ENCODE results near the gene TMEM106A. TPM values are rescaled to one million over a fixed set of nuclear protein-coding genes. Genes with fewer than 3 reads are reported as not detected.
A peak's percentile ranks its signal among the peaks of the same experiment; 100 is the strongest.
"Not testable (repeated sequence)": the region's sequence is repeated elsewhere in the genome, so short reads cannot be mapped to it uniquely, and the experiment has no call there.

TMEM106A gene
- total RNA-seq, 1 donor from 2014 or later: 25.4 TPM

GRCh38 chr17:43213545-43213944 lies 1.9 kb downstream of the TMEM106A start:
- no peak for DNase-seq (ENCODE audit: low spot score)

GRCh38 chr17:43215341-43215740 lies 3.7 kb downstream of the TMEM106A start:
- peak; percentile 45 for DNase-seq (ENCODE audit: low spot score)

- peak; percentile 60 for DNase-seq (ENCODE audit: low spot score)
Observed at GRCh38 chr17:43216369-43216761, 4.7 kb downstream of the TMEM106A start.

DNA sequence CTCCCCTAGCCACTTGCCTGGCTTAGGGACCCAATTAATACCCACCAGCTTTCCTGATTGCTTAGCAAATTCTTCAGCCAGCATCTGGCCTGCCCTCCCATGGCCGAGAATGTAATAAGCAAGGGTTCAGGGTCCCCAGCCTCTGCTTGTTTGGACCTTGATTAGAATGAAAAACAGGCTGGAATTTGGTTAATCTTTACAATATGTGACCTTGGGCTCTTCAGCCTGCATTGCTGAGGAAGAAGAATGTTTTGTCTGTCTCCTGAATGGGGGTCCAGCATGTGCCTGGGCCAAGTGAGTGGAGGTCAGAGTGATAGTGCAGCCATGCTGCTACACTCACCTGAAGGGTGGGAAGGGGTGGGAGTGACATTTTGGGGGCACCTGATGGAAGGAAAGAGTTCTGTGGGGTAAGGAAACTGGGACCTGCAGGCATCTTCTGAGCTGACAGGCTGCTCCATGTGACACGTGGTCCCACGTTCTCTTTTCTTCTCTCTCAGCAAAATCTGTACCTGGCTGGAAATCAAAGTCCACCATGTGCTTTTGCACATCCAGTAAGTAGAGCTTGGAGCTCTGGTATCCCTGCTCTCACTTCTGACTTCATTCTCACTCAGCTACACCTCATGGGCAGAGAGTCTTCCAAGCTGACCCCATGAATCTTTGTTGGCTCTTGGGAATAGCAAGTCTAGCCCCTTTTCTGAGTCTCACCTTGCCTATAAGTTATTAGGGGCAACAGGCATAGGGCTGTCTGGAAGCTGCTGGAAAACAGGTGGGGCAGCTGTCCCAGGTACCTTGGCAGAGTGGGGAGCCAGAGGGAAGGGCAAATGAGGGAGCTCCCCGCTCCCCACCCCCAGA lies 5.3 kb downstream of the TMEM106A start:
- peak; percentile 30 for DNase-seq (ENCODE audit: low spot score)

GRCh38 chr17:43217614-43218087 lies 6.0 kb downstream of the TMEM106A start:
- no peak for DNase-seq (ENCODE audit: low spot score)

DNA sequence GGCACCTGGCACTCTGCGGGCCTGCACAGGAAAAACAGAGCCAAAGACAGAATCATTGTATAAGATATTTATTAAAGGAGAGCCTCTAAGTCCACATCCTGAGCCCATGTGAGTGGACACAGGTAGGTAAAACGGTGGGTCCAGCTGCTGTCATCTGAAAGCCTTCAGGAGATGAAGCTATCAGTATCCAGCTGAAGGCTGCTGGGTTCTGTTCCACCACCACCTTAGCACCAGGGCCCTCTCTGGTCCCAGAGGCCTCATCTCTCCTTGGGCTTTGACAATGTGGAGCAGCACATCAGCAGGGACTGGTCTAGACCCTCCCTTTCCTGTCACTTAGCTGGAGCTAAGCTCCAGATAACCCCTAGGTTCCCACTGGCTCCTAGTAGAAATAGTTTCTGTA lies 7.3 kb downstream of the TMEM106A start:
- no peak for DNase-seq (ENCODE audit: low spot score)

DNA sequence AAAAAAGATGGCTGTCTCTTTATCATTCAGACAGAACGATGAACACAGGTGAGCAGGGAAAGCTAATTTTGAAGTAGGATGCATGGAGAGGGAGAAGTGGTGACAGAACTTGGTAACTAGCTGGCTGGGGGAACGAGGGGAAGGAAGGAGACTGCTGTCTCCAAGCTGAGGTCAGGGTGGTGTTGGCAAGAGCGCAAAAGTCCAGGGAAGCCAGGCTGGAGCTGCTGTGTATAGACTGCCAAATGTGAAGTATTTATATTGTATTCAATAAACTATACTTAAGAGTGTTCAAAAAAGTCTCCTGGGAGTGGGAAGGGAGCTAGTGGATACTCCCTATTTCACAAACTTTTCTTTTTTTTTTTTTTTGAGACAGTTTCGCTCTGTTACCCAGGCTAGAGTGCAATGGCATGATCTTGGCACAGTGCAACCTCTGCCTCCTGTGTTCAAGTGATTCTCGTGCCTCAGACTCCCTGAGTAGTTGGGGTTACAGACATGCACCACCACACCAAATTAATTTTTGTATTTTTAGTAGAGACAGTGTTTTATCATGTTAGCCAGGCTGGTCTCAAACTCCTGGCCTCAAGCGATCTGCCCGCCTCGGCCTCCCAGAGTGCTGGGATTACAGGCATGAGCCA lies 8.2 kb downstream of the TMEM106A start:
- DNase-seq (ENCODE audit: low spot score): peak; percentile 67

DNA sequence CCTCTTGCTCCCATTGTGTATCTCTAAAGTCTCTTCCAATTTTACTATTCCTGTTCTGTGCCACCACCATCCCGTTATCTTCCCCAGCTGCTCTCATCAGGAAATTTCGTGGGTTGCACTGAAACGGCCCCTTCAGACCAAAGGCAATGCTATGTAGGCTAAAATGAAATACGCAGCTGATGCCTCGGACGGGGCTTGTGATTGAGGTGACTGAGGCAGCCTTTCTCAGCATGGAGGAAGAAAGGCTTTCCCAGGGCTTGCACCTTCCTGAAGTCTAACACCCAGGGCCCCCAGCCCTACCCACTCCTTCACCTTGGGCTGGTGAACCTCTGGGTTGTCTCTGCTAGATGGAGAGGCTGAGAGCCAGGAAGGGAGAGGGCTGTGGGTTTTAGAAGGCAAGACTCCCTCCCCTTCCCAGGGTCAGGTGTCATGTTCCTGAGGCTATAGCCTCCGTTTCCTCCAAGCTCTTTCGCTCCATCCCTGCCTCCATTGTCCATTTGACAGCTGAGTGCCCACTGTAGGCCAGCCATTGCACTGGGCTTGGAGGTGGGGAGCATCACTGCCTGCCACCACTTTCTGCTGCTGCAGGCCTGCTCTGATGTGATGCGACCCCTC lies 8.9 kb downstream of the TMEM106A start:
- DNase-seq (ENCODE audit: low spot score): peak; percentile 67

GRCh38 chr17:43224146-43224705 lies 12.6 kb downstream of the TMEM106A start:
- DNase-seq (ENCODE audit: low spot score): peak; percentile 53

- DNase-seq (ENCODE audit: low spot score): peak; percentile 37
Observed at GRCh38 chr17:43226393-43226792, 14.7 kb downstream of the TMEM106A start.

DNA sequence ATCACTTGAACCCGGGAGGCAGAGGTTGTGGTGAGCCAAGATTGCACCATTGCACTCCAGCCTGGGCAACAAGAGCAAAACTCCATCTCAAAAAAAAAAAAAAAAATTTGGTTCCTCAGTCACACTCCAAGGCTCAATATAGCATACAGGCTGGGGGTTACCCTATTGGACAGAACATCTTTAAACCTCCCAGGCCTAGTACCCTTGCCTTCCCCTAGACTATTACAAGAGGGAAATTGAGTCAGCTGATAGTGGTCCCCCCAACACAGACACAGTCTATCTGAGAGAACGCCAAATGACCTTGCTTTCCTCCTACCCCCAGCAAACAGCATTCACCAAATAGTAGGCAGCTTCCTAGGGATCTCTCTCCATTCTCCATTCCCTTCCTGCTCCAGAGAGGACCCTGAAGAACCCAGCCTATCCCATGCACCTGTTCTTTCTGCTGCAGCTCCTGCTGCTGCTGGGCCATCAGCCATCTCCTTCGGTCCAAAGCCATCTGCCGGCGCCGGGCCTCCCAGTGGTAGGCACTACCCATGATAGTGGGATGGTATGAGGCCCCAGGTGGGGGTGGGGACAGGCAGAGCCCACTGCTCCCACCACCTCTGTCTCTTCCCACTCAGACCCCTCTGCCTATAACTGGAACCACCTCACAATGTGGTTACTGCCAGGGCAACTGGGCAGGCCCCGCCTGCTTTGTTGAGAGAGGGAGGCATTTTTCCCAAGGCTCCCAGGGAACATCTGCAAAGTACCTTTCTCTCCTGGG lies 16.5 kb downstream of the TMEM106A start, which contains the start of gene CCDC200:
Gene CCDC200, minus strand, starts transcription at position 604 of the 763 bp plus-strand sequence. Its CDS starts 69 bp downstream, at position 535.
- DNase-seq (ENCODE audit: low spot score): not testable (repeated sequence)

GRCh38 chr17:43231205-43232020 lies 19.7 kb downstream of the TMEM106A start:
- not testable (repeated sequence) for DNase-seq (ENCODE audit: low spot score)

- DNase-seq (ENCODE audit: low spot score): peak; percentile 96
Observed at GRCh38 chr17:43232021-43232699, 20.5 kb downstream of the TMEM106A start.

- DNase-seq (ENCODE audit: low spot score): not testable (repeated sequence)
Observed at GRCh38 chr17:43233263-43233662, 21.6 kb downstream of the TMEM106A start.

DNA sequence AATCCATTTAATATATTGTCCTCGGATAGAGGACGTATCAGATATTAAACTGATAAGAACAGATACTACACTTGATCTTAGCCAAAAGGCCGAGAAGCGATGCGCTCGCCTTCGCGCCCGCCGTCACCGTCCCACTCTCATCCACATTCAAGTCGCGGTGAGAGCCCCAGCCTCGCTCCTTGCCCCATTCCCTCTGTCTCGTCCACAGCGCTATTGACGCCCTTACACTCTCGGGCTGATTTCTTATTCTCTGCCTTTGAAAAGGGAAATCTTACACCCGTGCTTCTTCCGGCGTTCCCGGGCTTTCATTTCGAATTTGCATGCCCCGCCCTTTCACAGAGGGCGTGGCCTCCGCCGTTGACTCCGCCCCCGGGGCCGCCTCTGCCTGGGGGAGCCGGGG lies 22.2 kb downstream of the TMEM106A start, which contains the start of gene RNU2-1:
Gene RNU2-1, minus strand, starts transcription at position 101 of the 400 bp plus-strand sequence.
- DNase-seq (ENCODE audit: low spot score): not testable (repeated sequence)

DNA sequence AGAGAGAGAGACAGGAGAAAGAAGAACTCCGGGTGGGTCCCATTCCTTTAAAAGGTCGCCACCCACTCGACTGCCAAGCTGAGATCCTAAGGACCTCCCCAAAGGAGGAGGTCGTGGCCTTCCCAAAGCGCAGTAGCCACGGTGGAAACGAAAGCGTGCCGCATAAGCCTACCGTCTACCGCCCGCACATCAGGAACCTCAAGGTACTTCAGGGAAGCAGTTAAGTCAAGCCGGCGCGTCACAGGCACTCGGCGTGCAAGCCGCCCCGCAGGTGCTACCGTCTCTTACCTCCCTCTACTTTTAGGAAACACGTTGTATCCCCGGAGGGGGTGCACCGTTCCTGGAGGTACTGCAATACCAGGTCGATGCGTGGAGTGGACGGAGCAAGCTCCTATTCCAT lies 27.9 kb downstream of the TMEM106A start:
- DNase-seq (ENCODE audit: low spot score): not testable (repeated sequence)

DNA sequence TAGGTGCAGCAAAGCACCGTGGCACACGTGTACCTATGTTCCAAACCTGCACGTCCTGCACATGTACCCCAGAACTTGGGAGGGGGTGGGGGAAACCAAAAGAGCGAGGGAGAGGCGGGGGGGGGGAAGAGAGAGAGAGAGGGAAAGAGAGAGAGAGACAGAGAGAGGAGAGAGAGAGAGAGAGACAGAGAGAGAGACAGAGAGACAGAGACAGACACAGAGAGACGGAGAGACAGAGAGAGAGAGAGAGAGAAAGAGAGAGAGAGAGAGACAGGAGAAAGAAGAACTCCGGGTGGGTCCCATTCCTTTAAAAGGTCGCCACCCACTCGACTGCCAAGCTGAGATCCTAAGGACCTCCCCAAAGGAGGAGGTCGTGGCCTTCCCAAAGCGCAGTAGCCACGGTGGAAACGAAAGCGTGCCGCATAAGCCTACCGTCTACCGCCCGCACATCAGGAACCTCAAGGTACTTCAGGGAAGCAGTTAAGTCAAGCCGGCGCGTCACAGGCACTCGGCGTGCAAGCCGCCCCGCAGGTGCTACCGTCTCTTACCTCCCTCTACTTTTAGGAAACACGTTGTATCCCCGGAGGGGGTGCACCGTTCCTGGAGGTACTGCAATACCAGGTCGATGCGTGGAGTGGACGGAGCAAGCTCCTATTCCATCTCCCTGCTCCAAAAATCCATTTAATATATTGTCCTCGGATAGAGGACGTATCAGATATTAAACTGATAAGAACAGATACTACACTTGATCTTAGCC lies 29.1 kb downstream of the TMEM106A start:
- DNase-seq (ENCODE audit: low spot score): not testable (repeated sequence)

GRCh38 chr17:43246456-43246855 lies 34.8 kb downstream of the TMEM106A start:
- not testable (repeated sequence) for DNase-seq (ENCODE audit: low spot score)

All from mesenteric fat pad (tissue), 1 donor.